Measurements from ENCODE around the gene UBALD2. TPM values are rescaled to one million over a fixed set of nuclear protein-coding genes. Genes with fewer than 3 reads are reported as not detected.

The UBALD2 gene
- total RNA-seq, 4 donors from 2014 or later, result 7.9 to 27.2 (median 13.6) TPM

DNA sequence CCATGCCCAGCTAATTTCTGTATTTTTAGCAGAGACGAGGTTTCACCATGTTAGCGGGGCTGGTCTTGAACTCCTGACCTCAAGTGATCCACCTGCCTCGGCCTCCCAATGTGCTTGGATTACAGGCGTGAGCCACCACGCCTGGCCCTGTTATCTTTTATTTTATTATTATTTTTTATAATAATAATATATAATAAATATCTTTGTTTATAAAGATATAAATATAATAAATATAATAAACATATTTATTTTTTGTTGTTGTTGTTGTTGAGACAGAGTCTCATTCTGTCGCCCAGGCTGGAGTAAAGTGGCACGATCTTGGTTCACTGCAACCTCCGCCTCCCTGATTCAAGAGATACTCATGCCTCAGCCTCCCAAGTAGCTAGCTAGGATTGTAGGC, 17.8 kb upstream of the UBALD2 start:
- H3K27me3 ChIP-seq, result peaks cover 0 to 35% (median 0%) of the 10 kb centered on the region in 4 donors
- intact Hi-C loops (cut with DNase I), result no loop called here
- no peak overlapping the region for H3K4me3 ChIP-seq
- H3K36me3 ChIP-seq, result no peaks in the 10 kb centered on the region
- peaks cover 0 to 22% (median 7%) of the 10 kb centered on the region in 3 donors for H3K4me1 ChIP-seq
- no peak for DNase-seq
- no peaks in the 10 kb centered on the region for H3K9me3 ChIP-seq
- no peak overlapping the region for H3K27ac ChIP-seq
- 85 to 90% methylated on average over 8 of the region's 8 CpGs for WGBS, 2 donors
- no peak for TF ChIP-seq POLR2A (IDR thresholded peaks at IDR 0.05)
- TF ChIP-seq, protein P1, sequence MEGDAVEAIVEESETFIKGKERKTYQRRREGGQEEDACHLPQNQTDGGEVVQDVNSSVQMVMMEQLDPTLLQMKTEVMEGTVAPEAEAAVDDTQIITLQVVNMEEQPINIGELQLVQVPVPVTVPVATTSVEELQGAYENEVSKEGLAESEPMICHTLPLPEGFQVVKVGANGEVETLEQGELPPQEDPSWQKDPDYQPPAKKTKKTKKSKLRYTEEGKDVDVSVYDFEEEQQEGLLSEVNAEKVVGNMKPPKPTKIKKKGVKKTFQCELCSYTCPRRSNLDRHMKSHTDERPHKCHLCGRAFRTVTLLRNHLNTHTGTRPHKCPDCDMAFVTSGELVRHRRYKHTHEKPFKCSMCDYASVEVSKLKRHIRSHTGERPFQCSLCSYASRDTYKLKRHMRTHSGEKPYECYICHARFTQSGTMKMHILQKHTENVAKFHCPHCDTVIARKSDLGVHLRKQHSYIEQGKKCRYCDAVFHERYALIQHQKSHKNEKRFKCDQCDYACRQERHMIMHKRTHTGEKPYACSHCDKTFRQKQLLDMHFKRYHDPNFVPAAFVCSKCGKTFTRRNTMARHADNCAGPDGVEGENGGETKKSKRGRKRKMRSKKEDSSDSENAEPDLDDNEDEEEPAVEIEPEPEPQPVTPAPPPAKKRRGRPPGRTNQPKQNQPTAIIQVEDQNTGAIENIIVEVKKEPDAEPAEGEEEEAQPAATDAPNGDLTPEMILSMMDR (IDR thresholded peaks at IDR 0.05), result no peak

- peaks cover 5 to 31% (median 14%) of the 10 kb centered on the region in 3 donors for H3K4me1 ChIP-seq
- H3K36me3 ChIP-seq, result no peaks in the 10 kb centered on the region
- WGBS, 2 donors, result 64 to 68% methylated on average over 11 of the region's 11 CpGs
- no peak overlapping the region for H3K27ac ChIP-seq
- peaks cover 0 to 26% (median 0%) of the 10 kb centered on the region in 4 donors for H3K27me3 ChIP-seq
- DNase-seq, result no peak
- no peak overlapping the region for H3K4me3 ChIP-seq
- intact Hi-C loops (cut with DNase I), result no loop called here
- no peaks in the 10 kb centered on the region for H3K9me3 ChIP-seq
- no peak for TF ChIP-seq POLR2A (IDR thresholded peaks at IDR 0.05)
- TF ChIP-seq, protein P1 (IDR thresholded peaks at IDR 0.05), result peak in 1 of 6 experiments; percentile 25
Measured at GRCh38 chr17:76248013-76248782, 16.9 kb upstream of the UBALD2 start.

DNA sequence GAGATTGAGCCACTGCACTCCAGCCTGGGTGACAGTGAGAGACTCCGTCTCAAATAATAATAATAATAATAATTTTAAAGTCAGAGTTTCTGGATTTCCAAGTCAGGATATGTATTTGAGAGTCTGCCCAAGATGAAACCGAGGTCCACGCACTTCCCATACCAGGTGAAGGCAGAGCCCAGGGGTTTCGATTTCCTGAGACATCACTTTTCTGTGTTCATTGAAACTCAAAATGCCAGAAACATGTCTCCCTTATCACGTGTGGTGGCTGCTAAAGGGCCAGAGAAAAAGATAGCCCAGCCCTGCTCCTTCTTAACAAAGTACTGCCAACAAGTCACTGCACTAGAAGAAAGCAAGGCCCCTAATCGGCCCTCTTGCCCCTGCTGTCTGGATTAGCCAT, 15.0 kb upstream of the UBALD2 start:
- no peak for DNase-seq
- Histone ChIP-seq H3K4me1 (peaks cover 7 to 34% (median 16%) of the 10 kb centered on the region in 3 donors), H3K27me3 (peaks cover 0 to 14% (median 0%) of the 10 kb centered on the region in 4 donors), H3K4me3 (no peak overlapping the region), H3K36me3 (no peaks in the 10 kb centered on the region), H3K9me3 (no peaks in the 10 kb centered on the region), H3K27ac (no peak overlapping the region)
- TF ChIP-seq, protein P1 (IDR thresholded peaks at IDR 0.05), result no peak
- no peak for TF ChIP-seq POLR2A (IDR thresholded peaks at IDR 0.05)
- 89 to 90% methylated on average over 6 of the region's 6 CpGs for WGBS, 2 donors
- intact Hi-C loops (cut with DNase I), result no loop called here

DNA sequence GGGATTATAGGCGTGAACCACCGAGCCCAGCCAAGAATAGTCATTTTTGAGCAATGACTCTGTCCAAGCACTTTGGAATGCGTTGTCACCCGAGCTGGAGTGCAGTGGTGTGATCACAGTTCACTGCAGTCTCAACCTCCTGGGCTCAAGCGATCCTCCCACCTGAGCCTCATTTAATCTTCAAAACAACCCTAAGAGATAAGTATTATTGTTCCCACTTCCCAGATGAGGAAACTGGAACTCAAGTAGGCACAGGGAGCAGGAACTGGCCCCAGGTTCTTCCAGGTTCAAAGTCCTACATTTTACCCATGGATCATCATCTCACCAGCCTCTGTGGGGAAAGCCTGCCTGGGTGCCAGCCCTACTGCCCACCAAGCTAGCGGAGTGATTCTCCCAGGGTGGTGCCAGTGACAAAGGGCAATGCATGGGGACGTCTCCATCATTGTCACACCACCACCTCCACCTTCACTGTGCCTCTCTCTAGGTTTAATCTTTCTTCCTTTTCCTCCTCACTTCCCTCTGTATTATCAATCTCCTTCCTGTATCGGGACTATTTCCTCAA, 13.6 kb upstream of the UBALD2 start:
- H3K27me3 ChIP-seq, result peaks cover 0 to 7% (median 0%) of the 10 kb centered on the region in 4 donors
- intact Hi-C loops (cut with DNase I), result no loop called here
- WGBS, 2 donors, result 84 to 85% methylated on average over 6 to 7 of the region's 8 CpGs
- no peaks in the 10 kb centered on the region for H3K36me3 ChIP-seq
- H3K9me3 ChIP-seq, result no peaks in the 10 kb centered on the region
- no peak for TF ChIP-seq POLR2A (IDR thresholded peaks at IDR 0.05)
- TF ChIP-seq, protein P1 (IDR thresholded peaks at IDR 0.05), result no peak
- H3K4me3 ChIP-seq, result no peak overlapping the region
- peak overlapping the region; percentile 44 to 84 (median 73) for H3K27ac ChIP-seq
- H3K4me1 ChIP-seq, result peaks cover 7 to 32% (median 16%) of the 10 kb centered on the region in 3 donors
- no peak for DNase-seq

Measured in esophagus squamous epithelium (tissue), 5 donors.